NCI-H526 (cell line): ENCODE results near the gene TFCP2L1.

ENCODE experiments used
- DNase-seq, 2 experiments: peaks; one replicate each; lab custom pipeline; 2025; lab: John Stamatoyannopoulos, UW

Gene TFCP2L1

DNA sequence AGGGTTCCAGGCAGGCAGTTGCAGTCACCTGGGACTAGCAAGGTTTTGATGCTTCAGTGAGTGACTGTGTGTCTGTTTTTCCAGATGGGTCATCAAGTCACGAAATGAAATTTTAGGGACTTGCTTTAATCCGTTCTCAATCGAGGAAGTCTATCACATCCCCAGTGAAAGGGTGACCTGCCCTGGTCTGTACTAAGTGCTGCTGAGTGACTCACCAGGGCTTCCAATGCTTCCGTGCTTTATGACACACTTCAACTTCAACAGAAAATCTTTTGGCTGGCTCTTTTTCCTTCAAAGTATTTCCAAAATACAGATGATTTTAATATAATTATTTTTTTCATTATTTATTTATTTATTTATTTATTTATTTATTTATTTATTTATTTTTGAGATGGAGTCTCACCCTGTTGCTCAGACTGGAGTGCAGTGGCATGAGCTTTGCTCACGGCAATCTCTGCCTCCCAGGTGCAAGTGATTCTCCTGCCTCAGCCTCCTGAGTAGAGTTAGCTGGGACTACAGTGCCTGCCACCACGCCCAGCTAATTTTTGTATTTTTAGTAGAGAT, 18.4 kb downstream of the TFCP2L1 start:
- no peak for DNase-seq

DNA sequence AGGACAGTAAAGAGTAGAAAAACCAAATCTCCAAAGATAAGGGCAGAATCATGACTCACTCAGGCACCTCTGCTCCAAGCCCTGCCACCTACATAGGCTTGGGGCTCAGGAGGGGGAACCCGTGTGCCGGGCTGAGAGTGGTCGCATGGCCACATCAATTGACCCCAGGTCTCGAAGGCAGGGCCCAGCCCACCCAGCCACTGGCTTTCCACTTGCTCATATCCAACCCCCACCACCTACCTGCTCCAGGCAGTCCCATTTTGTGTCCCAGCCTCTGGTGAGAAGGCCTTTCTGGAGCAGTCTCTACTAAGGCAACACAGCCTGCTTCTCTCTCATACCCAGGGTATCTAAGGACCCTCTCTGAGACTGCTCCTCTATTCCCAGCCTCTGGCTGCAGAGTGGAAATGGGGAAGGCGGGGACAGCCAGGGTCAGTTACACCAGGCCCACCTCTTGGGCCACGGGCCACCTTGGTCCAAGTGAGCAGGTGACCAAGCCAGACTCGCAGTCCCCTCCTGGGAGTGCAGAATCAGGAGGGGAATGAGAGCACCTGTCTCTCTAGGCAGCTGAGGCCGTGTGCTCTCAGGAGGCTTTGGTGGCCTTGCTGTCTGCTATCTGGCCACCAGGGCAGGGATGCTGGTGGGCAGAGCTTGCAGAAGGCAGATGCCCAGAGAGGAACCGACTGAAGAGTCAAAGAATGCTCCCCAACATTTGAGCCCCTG, 20.8 kb downstream of the TFCP2L1 start:
- DNase-seq, result peak in 1 of 2 experiments; percentile 26

DNA sequence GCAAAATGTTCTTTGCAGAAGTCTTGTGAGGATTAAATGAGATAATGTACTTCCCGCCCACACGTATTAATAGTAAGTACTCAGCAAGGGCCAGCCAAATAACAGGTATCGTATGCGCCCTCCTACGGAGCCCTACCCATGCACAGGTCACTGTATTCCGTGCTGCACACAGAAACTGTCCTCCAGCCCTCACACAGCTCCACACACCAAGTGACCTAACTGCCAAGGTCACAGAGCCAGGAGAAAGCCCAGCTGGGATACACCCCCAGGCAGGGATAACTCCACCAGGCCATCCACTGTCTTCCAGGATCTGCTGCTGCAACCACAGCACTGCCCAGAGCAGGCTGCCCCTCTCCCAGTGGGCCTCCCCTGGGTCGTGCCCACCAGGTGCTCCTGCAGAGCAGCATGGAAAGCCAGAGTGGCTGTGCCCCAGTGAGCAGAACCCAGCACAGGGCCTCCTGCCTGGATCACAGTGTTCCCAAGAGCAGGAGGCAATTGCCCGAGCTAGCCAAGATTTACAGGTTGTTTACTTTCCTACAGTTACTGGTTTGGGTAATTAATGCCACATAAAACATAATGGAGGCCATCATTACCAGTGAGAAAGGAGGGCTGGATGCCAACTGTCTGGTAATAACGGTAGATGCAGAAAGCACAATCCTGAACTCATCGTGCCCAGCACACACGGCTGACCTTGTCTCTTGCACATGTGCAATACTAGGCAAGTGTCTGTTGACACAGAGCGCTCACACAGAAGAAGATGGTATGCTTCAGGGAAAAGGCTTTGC, 24.4 kb downstream of the TFCP2L1 start:
- DNase-seq, result peak; percentile 24 to 35

DNA sequence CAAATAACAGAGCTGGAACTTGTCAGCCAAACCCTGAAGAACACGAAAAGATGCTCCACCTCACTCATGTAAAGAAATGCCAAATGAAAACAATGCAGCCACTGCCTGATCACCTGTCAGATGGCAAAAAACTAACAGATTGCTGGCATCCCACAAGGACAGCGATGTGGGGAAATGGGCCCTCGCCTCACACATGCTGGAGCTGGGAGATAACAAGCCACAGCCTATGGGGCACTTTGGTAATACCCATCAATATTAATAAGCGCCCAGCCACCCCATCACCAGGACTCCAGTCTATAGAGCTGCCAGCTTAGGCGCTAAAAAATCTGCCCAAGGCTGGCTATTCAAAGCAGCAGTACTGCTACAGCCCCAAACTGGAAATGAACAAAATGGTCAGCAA, 27.0 kb downstream of the TFCP2L1 start:
- DNase-seq, result no peak

DNA sequence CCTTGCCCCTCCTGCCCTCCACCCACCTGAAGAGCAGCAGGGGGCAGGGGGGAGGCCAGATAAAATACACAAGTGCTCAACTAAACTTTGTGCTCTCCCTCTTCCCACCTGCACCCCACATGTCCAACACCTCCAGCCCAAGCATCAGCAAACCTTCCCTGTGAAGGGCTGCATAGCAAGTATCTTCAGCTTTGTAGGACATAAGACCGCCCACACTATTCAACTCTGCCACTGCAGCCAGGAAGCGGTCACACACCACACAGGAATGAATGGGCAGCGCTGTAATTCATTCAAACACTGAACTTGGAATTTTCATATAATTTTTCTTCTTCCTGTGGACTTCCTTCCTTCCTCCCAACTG, 27.5 kb downstream of the TFCP2L1 start:
- DNase-seq, result no peak

DNA sequence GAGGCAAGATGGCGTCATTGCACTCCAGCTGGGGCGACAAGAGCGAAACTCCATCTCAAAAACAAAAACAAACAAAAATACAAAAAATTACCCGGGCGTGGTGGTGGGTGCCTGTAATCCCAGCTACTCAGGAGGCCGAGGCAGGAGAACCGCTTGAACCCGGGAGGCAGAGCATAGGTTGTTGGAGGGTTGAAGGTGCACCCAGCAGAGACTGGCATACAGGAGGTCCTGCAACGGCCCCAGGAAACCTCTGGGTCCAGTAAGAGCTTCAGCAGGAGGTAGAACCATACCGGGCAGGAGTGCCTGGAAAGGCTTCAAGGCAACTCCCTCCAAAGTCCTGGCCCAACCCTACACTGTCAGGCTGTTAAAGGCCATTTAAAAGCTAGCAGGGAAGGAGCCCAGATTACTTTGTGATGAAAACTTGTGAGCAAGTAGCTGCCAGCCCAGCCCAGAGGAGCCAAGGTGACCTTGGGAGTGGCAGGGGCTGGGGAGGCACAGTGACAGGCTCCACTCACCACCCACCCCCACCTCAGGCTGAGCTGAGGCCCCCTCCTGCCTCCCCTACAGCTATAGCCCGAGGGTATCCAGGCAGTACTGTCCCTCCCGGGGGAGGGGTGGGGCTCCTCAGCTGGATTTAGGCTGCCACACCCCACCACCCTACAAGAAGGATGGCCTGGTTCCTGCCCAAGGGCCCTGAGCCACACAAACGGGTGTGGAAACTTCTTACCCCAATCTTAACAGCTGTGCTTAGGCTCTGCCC, 28.1 kb downstream of the TFCP2L1 start:
- DNase-seq, result no peak

DNA sequence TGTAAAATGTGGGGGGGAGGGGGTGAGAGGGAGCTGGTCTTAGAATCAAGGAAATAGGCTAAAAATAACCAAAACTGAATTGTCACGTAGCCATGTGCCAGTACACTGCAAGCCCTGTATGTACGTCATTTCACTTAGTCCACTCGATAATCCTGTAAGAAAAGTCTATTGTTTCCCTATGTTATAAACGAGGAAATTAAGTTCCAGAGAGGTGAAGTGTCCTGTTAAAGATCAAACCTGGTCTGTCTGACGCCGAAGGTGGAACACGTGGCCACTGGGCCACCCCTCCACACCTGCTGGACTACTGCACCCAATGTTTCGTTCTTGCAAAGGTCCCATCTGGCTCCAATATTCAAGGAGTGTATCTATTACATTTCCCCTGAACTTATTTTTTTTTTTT, 29.6 kb downstream of the TFCP2L1 start:
- no peak for DNase-seq

DNA sequence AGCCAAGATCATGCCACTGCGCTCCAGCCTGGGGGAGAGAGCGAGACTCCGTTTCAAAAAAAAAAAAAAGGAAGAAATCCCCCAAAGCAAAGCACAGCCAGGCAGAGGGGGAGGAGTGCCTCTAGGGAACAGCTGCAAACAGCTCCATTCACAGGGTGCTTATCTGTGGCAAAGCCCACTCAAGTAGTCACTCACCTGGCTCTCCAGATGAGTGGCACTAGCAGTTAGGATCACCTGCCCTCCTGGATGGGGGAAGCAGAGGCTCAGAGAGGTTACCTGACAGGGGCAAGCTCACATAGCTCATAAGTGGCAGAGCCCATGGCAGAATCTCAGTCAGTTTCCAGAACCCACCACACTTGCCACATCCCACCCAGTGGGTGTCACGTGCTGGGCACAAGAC, 30.3 kb downstream of the TFCP2L1 start:
- no peak for DNase-seq

DNA sequence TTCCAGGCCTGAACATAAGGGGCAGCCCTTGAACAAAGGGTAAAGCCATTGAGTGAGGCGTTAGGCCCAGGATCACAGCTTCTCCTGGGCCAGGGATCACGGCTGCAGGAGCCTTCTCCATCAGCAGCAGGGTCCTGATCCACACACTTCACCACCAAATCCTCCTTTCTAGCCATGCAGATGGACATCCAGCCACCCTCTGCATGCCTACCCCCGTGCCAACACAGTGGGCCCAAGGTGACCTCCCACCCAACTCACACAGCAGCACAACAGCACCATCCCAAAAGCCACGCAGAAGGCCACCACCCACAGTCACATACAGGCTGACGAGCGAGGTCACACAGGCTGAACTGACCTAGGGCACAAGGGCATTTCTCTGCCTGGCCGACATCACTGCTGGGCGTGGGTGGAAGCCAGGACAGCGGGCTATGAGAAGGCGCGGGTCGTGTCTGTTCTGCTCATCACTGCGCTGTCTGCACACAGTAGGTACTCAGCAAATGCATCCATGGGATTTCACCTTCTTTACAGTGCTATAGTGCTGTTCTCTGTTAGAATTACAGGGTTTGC, 31.2 kb downstream of the TFCP2L1 start:
- DNase-seq, result no peak

DNA sequence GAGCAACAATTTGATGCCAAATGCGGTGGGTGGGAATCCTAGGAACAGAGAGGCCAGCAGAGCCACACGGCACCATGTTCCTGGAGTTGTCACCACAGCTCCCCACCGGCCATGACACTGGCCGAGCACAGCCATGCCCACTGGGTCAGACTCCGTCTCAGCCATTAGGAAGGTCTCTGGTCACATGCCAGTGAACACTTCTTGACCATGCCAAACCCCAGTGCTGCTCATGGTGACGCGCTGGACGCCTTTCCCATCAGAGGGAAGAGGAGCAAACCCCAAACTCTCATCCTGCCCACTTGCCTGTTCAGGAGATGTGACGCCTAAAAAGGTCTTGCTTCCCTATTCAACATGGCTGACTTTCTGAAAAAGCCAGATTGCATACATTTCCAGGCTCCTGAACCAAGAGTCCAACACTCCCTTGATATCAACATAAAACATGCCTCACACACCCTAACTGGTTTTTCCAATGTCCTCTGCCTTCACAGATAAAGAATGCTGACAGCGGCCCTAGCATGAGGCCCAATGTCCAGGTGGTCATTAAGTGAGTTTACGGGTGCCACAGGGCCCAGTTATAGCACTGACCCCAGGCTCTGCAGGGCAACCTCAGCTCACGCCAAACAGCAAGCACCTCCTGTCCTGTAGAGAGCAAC, 31.9 kb downstream of the TFCP2L1 start:
- no peak for DNase-seq

DNA sequence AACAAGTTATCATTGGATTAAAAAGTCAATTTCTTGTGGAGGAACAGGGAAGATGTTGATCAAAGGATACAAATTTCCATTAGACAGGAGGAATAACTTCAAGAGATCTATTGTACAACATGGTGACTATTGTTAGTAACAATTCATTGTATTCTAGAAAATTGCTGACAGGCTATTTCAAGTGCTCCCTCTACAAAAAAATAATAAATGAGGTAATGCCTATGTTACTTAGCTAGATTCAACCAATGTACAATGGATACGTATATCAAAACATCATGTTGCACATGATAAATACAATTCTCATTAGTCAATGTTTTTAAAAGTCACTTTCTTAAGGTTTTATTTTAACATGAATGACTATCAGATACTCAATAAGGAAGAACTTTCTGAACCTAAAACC, 33.5 kb downstream of the TFCP2L1 start:
- DNase-seq, result no peak

DNA sequence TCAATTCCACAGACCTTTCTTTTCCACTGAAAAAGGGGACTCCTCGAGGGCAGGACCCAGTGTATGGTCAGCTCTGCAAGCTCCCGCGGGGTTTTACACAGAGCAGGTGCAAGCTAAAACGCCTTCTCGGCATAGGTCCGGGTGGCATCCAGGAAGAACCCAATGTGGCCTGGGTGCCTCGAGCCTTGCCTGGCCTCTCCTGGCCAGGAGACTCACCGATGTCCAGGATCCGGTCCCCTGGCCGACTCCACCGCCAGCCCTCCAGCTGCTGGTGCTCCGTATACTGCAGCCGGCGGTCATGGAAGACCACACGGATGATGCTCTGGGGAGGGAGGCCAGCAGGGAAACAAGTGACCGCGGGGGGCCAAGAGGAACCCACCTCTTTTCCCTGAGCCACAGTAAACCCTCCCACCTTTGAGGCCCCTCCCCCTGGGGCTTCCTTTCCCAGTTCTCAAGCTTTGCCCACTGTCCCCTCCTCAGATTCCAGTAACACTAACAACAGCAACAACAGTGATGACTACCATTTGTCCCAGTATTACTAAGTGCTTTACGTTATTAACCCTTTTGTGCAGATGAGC, 36.1 kb downstream of the TFCP2L1 start:
- no peak for DNase-seq

DNA sequence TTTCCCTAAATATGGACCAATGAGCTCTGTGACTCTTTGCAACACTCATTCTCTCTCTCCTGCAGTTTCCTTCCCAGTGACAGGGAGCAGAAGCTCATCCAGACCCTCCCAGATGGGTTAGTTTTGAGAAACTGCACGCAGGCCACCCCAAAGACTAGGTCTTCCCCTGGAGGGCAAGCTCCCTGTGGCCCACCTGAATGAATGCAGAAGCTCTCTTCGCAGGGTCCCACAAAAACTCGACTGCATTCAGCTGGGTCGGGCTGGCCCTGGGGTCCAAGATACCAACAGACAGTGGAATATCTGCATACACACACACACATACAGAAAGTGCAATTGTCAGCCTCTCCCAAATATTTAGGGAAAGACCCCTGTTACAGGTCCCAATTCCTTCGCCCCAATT, 37.0 kb downstream of the TFCP2L1 start:
- no peak for DNase-seq

DNA sequence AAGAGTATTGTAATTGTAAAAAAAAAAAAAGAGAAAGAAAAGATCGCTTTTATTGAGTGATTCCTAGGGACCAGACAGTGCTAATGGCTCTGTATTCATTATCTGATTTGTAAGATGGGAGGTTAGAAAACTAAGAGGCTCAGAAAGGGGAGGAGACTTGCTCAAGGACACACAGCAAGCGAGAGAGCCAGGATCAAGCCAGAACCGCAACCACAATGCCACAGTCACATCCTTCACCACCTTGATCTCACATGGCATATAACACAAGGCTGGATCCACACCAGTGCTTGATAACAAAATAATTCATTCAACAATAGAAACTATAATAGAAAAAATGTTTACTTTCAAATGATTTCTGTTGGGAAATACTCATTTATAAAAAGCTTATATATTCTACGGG, 37.5 kb downstream of the TFCP2L1 start:
- no peak for DNase-seq

DNA sequence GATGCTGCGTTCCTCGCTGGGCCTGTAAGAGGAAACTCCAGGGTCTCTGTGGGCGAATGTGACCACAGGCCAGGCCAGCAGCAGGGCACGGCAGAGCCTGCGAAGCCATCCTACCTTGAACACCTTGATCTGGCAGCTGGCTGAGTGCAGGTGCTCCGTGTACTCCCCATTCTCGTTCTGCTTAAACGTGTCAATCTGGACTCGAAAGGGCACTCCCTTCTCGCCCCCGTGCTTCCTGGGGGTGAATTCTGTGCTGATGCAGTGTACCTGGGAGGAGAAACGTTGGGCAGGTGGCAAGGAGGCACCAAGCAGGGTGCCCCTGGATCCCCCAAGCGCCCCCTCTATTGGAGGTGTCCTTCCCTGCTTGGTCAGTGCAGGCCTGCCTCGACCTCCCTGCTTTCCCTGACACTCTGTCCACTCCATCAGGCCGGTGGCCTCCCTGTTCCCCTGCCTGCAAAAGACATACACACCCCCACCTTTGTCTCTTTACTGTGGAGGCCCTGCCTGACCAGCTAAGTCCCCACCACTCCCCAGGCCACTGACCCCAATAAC, 38.2 kb downstream of the TFCP2L1 start:
- DNase-seq, result no peak

DNA sequence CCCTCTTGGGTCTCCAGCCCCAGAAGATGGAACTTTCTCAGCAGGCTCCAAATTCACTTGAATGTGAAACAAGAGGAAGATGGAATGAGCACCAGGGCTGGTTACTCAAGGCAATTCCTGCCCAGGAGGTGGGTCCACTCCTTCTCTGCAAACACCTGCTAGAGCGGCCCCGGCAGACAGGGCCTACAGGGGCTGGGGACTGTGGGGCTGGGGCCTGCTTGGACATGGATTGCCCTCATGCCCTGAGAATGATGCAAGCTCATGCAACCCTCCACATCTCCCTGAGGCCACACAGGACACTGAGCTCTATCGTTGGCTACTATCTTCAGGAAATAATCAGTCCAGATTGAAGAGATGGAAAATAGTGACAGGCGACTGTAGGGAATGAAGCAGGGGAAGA, 39.1 kb downstream of the TFCP2L1 start:
- DNase-seq, result no peak

DNA sequence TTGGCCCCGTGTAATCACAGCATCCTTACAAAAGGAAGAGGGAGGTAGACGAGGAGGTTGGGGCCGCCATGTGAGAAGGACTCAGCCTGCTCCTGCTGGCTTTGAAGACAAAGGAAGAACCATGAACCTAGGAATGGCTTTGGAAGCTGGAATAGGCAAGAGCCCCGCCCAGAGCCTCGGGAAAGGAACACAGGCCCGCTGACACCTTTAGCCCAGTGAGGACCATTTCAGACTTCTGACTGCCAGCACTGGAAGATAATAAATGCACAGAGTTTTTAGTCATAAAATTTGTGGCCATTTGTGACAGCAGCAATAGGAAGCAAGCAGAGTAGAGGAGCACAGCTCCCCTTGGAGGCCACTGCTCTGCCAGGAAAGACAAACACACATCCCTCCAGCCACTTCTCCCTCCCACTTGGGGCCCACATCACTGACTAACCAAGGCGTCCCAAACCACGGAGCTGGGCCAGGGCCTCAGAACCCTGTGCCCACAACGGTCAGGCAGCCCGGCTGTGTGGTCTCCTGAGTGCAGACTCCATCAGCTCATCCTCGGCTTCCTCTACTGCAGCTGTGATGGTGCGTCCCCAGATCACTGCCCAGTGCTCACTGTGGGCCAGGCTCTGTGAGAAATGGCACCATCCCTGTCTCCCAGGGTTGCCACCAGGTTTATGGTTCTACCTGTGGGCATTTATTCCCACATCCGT, 39.7 kb downstream of the TFCP2L1 start:
- DNase-seq, result no peak

DNA sequence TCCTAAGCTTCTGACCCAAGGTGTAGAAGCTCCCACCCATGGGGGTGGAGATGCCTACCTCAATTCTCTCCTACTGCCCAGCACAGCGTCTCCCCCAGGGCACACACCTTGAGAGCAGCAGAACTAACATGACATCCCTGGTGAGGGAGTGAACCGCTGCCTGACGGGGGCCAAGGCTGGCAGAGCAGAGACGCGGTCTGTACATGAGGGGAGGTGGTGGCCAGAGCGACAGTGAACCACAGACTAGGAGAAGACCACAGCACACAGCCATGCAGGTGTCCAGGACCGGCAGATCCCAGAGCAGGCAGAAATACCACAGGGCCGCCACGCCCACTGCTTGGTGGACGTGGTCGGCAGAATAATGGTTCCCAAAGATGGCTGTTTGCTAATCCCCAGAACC, 40.4 kb downstream of the TFCP2L1 start:
- DNase-seq, result no peak

DNA sequence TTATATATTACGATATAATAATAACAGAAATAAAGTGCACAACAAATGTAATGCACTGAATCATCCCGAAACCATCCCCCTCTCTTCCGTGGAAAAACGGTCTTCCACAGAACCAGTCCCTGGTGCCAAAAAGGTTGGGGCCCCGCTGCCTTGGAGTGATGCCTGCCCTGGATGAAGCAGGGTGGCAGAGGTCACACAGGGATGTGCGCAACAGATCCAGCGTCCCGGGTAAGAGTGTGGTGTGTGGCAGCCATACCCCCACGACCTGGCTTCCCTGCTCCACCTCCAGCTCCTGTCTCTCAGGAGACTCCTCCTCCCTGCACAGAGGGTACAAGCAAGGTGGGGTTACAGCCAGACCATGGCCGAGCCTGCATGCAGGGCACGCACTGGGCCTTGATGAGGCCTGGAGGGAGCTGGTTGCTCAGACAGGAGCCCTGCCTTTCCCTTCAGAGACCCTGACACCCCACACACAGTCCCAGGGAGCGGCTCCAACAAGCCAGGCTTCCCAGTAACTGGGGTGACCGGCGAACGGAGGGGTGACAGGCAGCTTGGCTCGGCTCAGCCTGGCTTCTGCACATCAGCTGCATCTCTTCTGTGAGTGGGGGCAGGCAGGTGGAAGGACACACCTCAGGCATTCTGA, 41.1 kb downstream of the TFCP2L1 start:
- no peak for DNase-seq

DNA sequence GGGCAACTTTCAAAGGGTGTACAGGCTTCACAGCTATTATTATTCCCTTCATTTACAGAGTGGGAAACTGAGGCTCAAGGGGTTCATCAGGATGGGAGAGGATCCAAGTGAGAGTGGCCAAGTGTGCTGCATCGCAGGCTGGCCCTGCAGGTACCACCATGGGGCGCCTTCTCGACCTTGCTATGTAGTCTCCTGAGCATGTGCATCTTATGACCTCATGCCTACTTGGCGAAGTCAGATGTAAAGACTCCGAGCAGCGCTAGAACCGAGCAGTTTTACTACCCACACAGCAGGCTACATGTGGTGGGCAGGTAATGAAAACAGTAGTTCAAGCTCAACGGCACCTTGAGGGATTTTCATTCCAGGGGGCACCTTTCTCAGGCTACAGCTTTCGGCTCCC, 42.0 kb downstream of the TFCP2L1 start:
- no peak for DNase-seq
